MM.1S (cell line): ENCODE data around the gene EIF5AL1.
"Not testable (repeated sequence)": the region's sequence is repeated elsewhere in the genome, so short reads cannot be mapped to it uniquely, and the experiment has no call there.

ENCODE experiments used
- CTCF ChIP-seq: fragments of 300-600 bp; sonication (generic); IDR thresholded peaks from 2 replicates; pipeline ENCODE4 v1.5.1; 2016; ENCODE audit warnings: antibody characterized with exemption, low read length, mixed read lengths
- EZH2 ChIP-seq: fragments of 300-600 bp; sonication (generic); optimal IDR thresholded peaks from 2 replicates; pipeline ENCODE3; 2017; ENCODE audit warnings: low read depth, mild to moderate bottlenecking, antibody characterized with exemption, low read length, mixed read lengths

- TF ChIP-seq CTCF, EZH2: not testable (repeated sequence)
These were observed 15.9 kb downstream of the EIF5AL1 start for GRCh38 chr10:79528261-79528660.
